Measurements from ENCODE around the gene PPP1CA.

PPP1CA gene

GRCh38 chr11:67432655-67433349 is 31.1 kb upstream of the PPP1CA start:
- no peak for TF ChIP-seq CTCF (IDR thresholded peaks at IDR 0.05; ENCODE audit: low read depth, low read length, poor library complexity, severe bottlenecking)
- TF ChIP-seq EZH2phosphoT487 (IDR thresholded peaks at IDR 0.05; ENCODE audit: borderline replicate concordance, low read length), result no peak
- Histone ChIP-seq H3K4me2 (ENCODE audit: low read length) (0 out of 2 replicates have a peak overlapping the region, but pooled peaks have one; percentile 94), H3K9me2 (replicated peaks; ENCODE audit: control insufficient read depth, low read length) (no peaks in the 10 kb centered on the region), H4K20me1 (ENCODE audit: control insufficient read depth, insufficient read depth, low read depth, low read length) (peaks cover 12% of the 10 kb centered on the region; the same call in 1 of the 2 replicates), H3K36me3 (ENCODE audit: control insufficient read depth, low read length) (peaks cover 78% of the 10 kb centered on the region), H3F3A (ENCODE audit: control insufficient read depth, insufficient read depth) (peaks cover 34% of the 10 kb centered on the region), H3K4me1 (ENCODE audit: control insufficient read depth, low read length) (peaks cover 46% of the 10 kb centered on the region), H3K4me3 (ENCODE audit: low read length) (no peak overlapping the region), H3K27ac (ENCODE audit: low read depth, low read length) (no peak overlapping the region), H3K27me3 (ENCODE audit: control insufficient read depth, low read length) (no peaks in the 10 kb centered on the region), H3K79me2 (ENCODE audit: control insufficient read depth, low read length) (peaks cover 66% of the 10 kb centered on the region), H3K9me3 (ENCODE audit: control insufficient read depth, insufficient read depth, low read length) (no peaks in the 10 kb centered on the region)

- H3F3A ChIP-seq (ENCODE audit: control insufficient read depth, insufficient read depth), result peaks cover 31% of the 10 kb centered on the region
- peaks cover 55% of the 10 kb centered on the region for H3K79me2 ChIP-seq (ENCODE audit: control insufficient read depth, low read length)
- no peak overlapping the region for H3K4me2 ChIP-seq (ENCODE audit: low read length)
- TF ChIP-seq EZH2phosphoT487 (IDR thresholded peaks at IDR 0.05; ENCODE audit: borderline replicate concordance, low read length) (no peak), CTCF (IDR thresholded peaks at IDR 0.05; ENCODE audit: low read depth, low read length, poor library complexity, severe bottlenecking) (no peak)
- H3K4me1 ChIP-seq (ENCODE audit: control insufficient read depth, low read length), result peaks cover 47% of the 10 kb centered on the region
- no peaks in the 10 kb centered on the region for H3K9me3 ChIP-seq (ENCODE audit: control insufficient read depth, insufficient read depth, low read length)
- H3K4me3 ChIP-seq (ENCODE audit: low read length), result no peak overlapping the region
- no peak overlapping the region for H3K27ac ChIP-seq (ENCODE audit: low read depth, low read length)
- peaks cover 12% of the 10 kb centered on the region; the same call in 1 of the 2 replicates for H4K20me1 ChIP-seq (ENCODE audit: control insufficient read depth, insufficient read depth, low read depth, low read length)
- H3K27me3 ChIP-seq (ENCODE audit: control insufficient read depth, low read length), result no peaks in the 10 kb centered on the region
- peaks cover 68% of the 10 kb centered on the region for H3K36me3 ChIP-seq (ENCODE audit: control insufficient read depth, low read length)
- H3K9me2 ChIP-seq (replicated peaks; ENCODE audit: control insufficient read depth, low read length), result no peaks in the 10 kb centered on the region
Observed at GRCh38 chr11:67431346-67432249, 29.9 kb upstream of the PPP1CA start.

- peaks cover 14% of the 10 kb centered on the region for H3F3A ChIP-seq (ENCODE audit: control insufficient read depth, insufficient read depth)
- H4K20me1 ChIP-seq (ENCODE audit: control insufficient read depth, insufficient read depth, low read depth, low read length), result no peaks in the 10 kb centered on the region
- H3K4me3 ChIP-seq (ENCODE audit: low read length), result peak overlapping the region; percentile 73
- H3K36me3 ChIP-seq (ENCODE audit: control insufficient read depth, low read length), result peaks cover 49% of the 10 kb centered on the region
- H3K9me2 ChIP-seq (replicated peaks; ENCODE audit: control insufficient read depth, low read length), result no peaks in the 10 kb centered on the region
- H3K9me3 ChIP-seq (ENCODE audit: control insufficient read depth, insufficient read depth, low read length), result no peaks in the 10 kb centered on the region
- peak overlapping the region; percentile 73 for H3K4me2 ChIP-seq (ENCODE audit: low read length)
- TF ChIP-seq CTCF (IDR thresholded peaks at IDR 0.05; ENCODE audit: low read depth, low read length, poor library complexity, severe bottlenecking) (no peak), EZH2phosphoT487 (IDR thresholded peaks at IDR 0.05; ENCODE audit: borderline replicate concordance, low read length) (no peak)
- H3K27me3 ChIP-seq (ENCODE audit: control insufficient read depth, low read length), result no peaks in the 10 kb centered on the region
- H3K4me1 ChIP-seq (ENCODE audit: control insufficient read depth, low read length), result peaks cover 30% of the 10 kb centered on the region
- no peak overlapping the region for H3K27ac ChIP-seq (ENCODE audit: low read depth, low read length)
- H3K79me2 ChIP-seq (ENCODE audit: control insufficient read depth, low read length), result peaks cover 37% of the 10 kb centered on the region
Observed at GRCh38 chr11:67429722-67430121, 28.1 kb upstream of the PPP1CA start.

Data from DOHH2 (cell line).